ENCODE measurements around the gene HLF. TPM values are rescaled to one million over a fixed set of nuclear protein-coding genes. Genes with fewer than 3 reads are reported as not detected.

The HLF gene
- total RNA-seq, 1 donor, result 35.5 TPM

- no peak for DNase-seq (ENCODE audit: low read depth in 2 of 3, low spot score in 2 of 3)
Measured at GRCh38 chr17:55288356-55289105, 23.8 kb downstream of the HLF start.

- DNase-seq (ENCODE audit: low read depth in 2 of 3, low spot score in 2 of 3), result no peak
Measured at GRCh38 chr17:55289106-55289446, 24.3 kb downstream of the HLF start.

DNA sequence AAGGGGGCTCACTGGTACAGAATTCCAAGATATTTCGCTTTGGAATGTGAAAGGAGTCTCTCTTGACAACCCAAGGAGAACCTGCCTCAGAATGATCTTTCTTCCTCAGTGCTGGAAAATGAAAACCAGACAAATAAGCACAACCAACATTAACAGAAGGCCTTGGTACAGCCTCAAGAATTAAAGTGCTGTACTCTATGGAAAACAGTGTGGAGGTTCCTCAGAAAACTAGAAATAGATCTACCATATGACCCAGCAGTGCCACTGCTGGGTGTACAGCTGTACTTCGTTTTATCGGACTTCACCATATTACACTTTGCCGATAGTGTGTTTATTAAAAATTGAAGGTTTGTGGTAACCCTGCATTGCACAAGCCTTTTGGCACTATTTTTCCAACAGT, 25.2 kb downstream of the HLF start:
- no peak for DNase-seq (ENCODE audit: low read depth in 2 of 3, low spot score in 2 of 3)

- DNase-seq (ENCODE audit: low read depth in 2 of 3, low spot score in 2 of 3), result no peak
Measured at GRCh38 chr17:55290492-55291113, 25.8 kb downstream of the HLF start.

DNA sequence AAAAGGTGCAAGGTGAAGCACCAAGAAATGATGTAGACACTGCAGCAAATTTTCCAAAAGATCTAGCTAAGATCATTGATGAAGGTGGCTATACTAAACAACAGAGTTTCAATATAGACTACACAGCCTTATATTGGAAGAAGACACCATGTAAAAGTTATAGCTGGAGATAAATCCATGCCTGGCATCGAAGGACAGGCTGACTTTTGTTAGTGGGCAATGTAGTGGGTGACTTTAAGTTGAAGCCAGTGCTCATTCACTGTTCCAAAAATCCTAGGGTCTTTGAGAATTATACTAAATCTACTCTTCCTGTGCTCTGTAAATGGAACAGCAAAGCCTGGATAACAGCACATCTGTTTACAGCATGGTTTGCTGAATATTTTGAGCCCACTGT, 26.4 kb downstream of the HLF start:
- DNase-seq (ENCODE audit: low read depth in 2 of 3, low spot score in 2 of 3), result no peak

DNA sequence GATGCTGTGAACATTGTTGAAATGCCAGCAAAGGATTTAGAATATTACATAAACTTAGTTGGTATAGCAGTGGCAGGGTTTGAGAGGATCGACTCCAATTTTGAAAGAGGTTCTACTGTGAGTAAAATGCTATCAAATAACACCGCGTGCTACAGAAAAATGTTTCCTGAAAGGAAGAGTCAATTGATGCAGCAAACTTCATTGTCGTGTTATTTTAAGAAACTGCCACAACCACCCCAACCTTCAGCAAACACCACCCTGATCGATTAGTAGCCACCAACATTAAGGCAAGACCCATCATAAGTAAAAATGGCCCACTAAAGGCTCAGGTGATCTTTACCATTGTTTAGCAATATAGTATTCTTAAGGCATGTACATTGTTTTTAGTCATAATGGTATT, 27.3 kb downstream of the HLF start:
- no peak for DNase-seq (ENCODE audit: low read depth in 2 of 3, low spot score in 2 of 3)

- peak in 2 of 3 donors; percentile 51 to 67 for DNase-seq (ENCODE audit: low read depth in 2 of 3, low spot score in 2 of 3)
Measured at GRCh38 chr17:55294042-55294751, 29.4 kb downstream of the HLF start.

GRCh38 chr17:55295411-55296170, 30.8 kb downstream of the HLF start:
- DNase-seq (ENCODE audit: low read depth in 2 of 3, low spot score in 2 of 3), result peak; percentile 34 to 80 (median 67)

DNA sequence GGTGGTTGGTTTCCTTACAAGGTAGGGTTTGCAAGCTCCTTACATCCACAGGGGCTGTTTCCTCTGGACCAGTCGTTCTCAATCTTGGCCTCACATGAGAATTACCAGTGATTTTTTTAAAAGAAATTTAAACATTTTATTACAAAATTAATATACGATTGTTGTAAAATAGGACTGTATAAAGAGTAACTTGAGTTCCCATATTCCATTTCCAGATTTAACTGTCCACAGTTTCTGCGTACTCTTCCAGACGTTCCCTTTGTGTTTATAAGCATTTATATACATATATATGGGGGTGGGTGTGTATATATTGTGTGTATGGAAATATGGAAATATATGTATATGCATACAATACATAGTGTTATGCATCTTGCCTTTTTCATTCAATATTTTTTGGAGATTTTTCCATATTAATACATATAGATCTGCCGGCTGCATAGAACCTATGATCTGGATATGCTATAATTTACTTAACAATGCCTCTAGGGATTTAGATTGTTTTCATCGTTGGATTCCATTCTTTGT, 31.5 kb downstream of the HLF start:
- no peak for DNase-seq (ENCODE audit: low read depth in 2 of 3, low spot score in 2 of 3)

DNA sequence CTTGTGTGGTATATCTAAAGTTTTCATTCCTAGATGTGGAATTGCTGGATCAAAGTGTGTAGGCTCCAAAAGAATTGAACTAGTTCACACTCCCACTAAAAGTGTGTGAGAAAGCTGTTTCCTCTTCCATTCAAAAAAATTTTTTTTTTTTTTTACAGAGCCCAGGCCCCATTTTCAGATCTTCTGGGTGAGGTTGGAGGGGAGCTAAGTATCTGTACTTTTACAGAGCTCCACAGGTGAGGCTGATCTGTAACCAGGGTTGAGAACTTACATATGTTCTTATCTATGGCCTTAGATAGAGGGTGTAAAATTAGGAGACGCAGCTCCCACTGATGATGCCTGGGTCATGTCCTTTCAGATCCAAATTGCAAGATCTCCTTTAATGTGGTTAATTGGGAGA, 31.9 kb downstream of the HLF start:
- DNase-seq (ENCODE audit: low read depth in 2 of 3, low spot score in 2 of 3), result no peak

GRCh38 chr17:55298111-55298730, 33.5 kb downstream of the HLF start:
- no peak for DNase-seq (ENCODE audit: low read depth in 2 of 3, low spot score in 2 of 3)

DNA sequence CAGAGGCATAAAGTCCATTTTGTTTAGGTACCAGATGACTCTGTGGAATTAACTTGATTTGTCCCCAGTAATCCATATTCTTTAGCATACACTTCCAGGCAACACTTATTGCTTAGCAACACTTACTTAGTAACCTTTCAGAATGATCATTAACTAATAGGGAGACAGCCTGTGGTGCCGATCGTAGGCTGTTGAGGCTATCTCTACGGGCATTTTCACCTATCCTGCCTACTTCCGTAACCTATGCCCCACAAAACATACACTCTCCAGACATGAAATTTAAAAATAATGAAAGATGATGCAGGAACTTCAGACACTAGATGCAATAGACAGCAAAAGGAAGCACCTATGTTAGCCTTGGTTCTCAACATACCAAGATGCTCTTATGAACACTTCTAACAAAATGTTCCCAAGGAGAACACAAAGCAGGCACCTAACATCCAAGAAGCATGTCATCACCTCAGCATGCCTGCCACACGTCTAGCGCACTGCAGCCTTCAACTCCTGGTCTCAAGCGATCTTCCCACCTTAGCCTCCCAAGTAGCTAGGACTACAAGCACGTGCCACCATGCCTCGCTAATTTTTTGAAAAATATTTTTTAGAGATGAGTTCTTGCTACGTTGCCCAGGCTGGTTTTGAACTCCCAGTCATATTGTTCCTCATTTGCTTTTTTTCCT, 34.5 kb downstream of the HLF start:
- DNase-seq (ENCODE audit: low read depth in 2 of 3, low spot score in 2 of 3), result no peak

GRCh38 chr17:55299890-55300289, 35.1 kb downstream of the HLF start:
- DNase-seq (ENCODE audit: low read depth in 2 of 3, low spot score in 2 of 3), result no peak

DNA sequence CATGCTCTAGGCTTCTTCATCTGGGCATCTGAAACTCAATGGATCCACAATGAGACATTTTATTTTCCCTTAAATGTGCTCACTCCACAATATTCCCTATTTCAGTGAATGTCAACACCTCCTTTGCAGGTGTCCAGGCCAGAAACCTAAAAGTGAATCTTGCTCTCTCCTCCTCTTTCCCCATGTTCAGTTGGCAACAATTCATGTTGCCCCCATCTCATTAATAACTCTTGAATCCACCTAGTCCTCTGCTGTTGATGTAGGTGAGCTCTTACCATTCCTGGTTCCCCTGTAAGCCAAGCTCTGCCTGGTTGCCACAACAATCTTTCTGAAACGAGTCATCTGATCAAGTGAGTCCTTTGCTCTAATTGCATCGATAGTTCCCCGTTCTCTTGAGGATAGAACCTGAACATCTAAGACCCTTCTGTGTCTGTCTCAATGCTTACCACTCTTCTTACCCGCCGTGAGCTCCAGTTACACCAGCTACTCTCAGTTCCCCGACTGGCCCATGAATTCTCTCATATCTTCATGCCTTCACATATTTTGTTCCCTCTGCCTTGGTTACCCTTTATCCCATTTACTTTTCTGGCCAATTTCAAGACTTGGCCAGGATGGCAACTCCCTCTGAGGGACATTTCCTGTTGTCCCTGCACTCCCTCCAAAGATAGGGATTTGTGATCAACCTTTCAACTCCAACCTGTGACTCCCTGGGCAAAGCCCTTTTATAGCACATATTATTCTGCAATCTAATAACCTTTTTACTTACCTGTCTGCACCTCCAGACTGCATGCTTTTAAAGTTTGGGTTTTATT, 35.9 kb downstream of the HLF start:
- no peak for DNase-seq (ENCODE audit: low read depth in 2 of 3, low spot score in 2 of 3)

DNA sequence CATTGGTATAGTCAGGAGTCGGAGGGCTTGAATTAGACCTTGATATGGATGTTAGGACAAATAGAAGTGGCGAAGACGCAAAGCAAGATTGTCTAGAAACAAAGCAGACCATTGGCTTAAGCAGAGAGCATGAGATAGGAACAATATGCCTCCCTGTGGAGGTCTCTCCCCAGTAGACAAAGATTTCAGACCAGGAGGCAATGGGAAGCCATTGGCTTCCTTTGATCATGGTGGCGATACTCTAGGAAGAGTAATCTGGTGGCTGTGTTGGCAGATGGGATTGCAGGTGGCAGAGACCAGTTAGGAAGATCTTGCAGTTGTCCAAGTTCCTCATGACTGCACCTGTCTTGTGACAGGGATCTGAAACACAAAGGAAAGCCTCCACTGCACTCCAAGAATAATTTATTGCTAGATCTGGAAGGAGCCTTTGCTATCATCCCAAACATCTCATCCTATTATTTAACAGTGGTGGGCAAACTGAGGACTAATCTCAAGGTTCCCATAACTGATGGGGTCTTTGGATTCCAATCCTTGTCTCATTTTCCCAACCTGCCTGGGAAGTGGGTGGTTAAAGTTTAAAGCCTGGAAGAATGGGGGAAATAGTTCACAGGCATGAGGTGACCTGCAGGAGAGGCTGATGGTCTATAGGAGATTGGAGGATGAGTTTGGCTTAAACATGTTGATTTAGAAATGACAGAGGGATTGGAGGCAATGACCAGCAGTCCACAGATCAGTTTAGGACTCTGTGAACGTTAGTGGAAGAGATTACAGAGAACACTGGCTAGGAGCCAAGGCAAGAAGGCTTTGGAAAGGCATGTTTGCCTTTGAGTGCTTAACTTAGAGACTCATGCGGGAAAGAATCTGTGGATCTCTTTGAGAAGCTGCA, 37.0 kb downstream of the HLF start:
- DNase-seq (ENCODE audit: low read depth in 2 of 3, low spot score in 2 of 3), result no peak

GRCh38 chr17:55302407-55302787, 37.6 kb downstream of the HLF start:
- DNase-seq (ENCODE audit: low read depth in 2 of 3, low spot score in 2 of 3), result no peak

GRCh38 chr17:55303008-55303493, 38.3 kb downstream of the HLF start:
- no peak for DNase-seq (ENCODE audit: low read depth in 2 of 3, low spot score in 2 of 3)

GRCh38 chr17:55303701-55304145, 39.0 kb downstream of the HLF start:
- no peak for DNase-seq (ENCODE audit: low read depth in 2 of 3, low spot score in 2 of 3)

Data from hematopoietic multipotent progenitor cell (in vitro differentiated cells).